Breast epithelium (tissue), 4 donors: ENCODE results near the gene STEAP2. TPM values are rescaled to one million over a fixed set of nuclear protein-coding genes. Genes with fewer than 3 reads are reported as not detected.
A peak's percentile ranks its signal among the peaks of the same experiment; 100 is the strongest.
"Not testable (repeated sequence)": the region's sequence is repeated elsewhere in the genome, so short reads cannot be mapped to it uniquely, and the experiment has no call there.

Experiments used
- DNase-seq, 2 donors: peaks; one replicate each; pipeline ENCODE4 v3.0.0-alpha.2; 2019; ENCODE audit warnings: low spot score in 2 of 2
- H3K27ac ChIP-seq, 2 donors: fragments of 200-600 bp; sonication (generic) in 1 of 2; one replicate each; pipeline ENCODE4 v1.5.1; 2016 to 2019; ENCODE audit warnings: mild to moderate bottlenecking in 1 of 2
- H3K27me3 ChIP-seq, 2 donors: fragments of 200-600 bp; sonication (generic) in 1 of 2; one replicate each; pipeline versions ENCODE4 v1.5.1 to v1.6.0; 2017 to 2019; ENCODE audit warnings: control low read depth in 1 of 2, mild to moderate bottlenecking in 1 of 2
- H3K36me3 ChIP-seq: fragments of 200-600 bp; one replicate; pipeline ENCODE4 v1.5.1; 2019
- H3K4me1 ChIP-seq, 2 donors: fragments of 200-600 bp; sonication (generic); one replicate each; pipeline ENCODE4 v1.5.1; 2016 to 2019; ENCODE audit warnings: control low read depth in 1 of 2
- H3K4me3 ChIP-seq, 3 donors: fragments of 200-600 bp; sonication (generic); 1 replicate in 2 of 3; 2 replicates in 1 of 3; pipeline ENCODE4 v1.5.1; 2016 to 2019; ENCODE audit warnings: mild to moderate bottlenecking in 3 of 3, moderate library complexity in 2 of 3
- H3K9me3 ChIP-seq, 2 donors: fragments of 200-600 bp; sonication (generic) in 1 of 2; one replicate each; pipeline ENCODE4 v1.5.1; 2016 to 2019; ENCODE audit warnings: control low read depth in 1 of 2
- POLR2A ChIP-seq: fragments of 450-650 bp; IDR thresholded peaks from one replicate; pipeline ENCODE4 v1.6.1; 2016; ENCODE audit warnings: antibody characterized with exemption, mild to moderate bottlenecking, moderate library complexity
- POLR2AphosphoS5 ChIP-seq, 3 donors: sonication (generic); formaldehyde crosslinking; IDR thresholded peaks; one replicate each; pipeline ENCODE4 v1.6.1; 2017; ENCODE audit warnings: antibody characterized with exemption in 3 of 3
- intact Hi-C: fragments of 100-400 bp; cut with DNase I; formaldehyde crosslinking; loops from one replicate; pipeline ENCODE4 v1.15.1; 2023; ENCODE audit warnings: low total_unique reads
- total RNA-seq, 3 donors: library from RNA; depleted of rRNA; stranded (reverse); fragments of >200 nt; gene quantifications; one replicate each; pipeline ENCODE4 v1.1.0, GENCODE V29; 2016
- TF ChIP-seq, protein P1 (sequence below), 3 donors: fragments of 450-650 bp; IDR thresholded peaks; one replicate each; pipeline ENCODE4 v1.5.1; 2016 to 2017; ENCODE audit warnings: antibody characterized with exemption in 3 of 3, mild to moderate bottlenecking in 3 of 3, moderate library complexity in 3 of 3

The STEAP2 gene
- total RNA-seq, 3 donors from 2014 or later, result 14.4 to 81.9 (median 22.1) TPM

GRCh38 chr7:90250601-90251303 is 39.2 kb downstream of the STEAP2 start:
- intact Hi-C loops, result no loop called here
- H3K4me3 ChIP-seq, result no peak overlapping the region
- H3K27me3 ChIP-seq, result no peaks in the 10 kb centered on the region
- H3K9me3 ChIP-seq, result no peaks in the 10 kb centered on the region
- no peaks in the 10 kb centered on the region for H3K36me3 ChIP-seq
- H3K27ac ChIP-seq, result peak overlapping the region; percentile 52 to 78
- DNase-seq, result no peak
- TF ChIP-seq, protein P1, sequence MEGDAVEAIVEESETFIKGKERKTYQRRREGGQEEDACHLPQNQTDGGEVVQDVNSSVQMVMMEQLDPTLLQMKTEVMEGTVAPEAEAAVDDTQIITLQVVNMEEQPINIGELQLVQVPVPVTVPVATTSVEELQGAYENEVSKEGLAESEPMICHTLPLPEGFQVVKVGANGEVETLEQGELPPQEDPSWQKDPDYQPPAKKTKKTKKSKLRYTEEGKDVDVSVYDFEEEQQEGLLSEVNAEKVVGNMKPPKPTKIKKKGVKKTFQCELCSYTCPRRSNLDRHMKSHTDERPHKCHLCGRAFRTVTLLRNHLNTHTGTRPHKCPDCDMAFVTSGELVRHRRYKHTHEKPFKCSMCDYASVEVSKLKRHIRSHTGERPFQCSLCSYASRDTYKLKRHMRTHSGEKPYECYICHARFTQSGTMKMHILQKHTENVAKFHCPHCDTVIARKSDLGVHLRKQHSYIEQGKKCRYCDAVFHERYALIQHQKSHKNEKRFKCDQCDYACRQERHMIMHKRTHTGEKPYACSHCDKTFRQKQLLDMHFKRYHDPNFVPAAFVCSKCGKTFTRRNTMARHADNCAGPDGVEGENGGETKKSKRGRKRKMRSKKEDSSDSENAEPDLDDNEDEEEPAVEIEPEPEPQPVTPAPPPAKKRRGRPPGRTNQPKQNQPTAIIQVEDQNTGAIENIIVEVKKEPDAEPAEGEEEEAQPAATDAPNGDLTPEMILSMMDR (IDR thresholded peaks at IDR 0.05), result no peak
- TF ChIP-seq POLR2A (no peak), POLR2AphosphoS5 (IDR thresholded peaks at IDR 0.05) (no peak)
- H3K4me1 ChIP-seq, result no peaks in the 10 kb centered on the region

DNA sequence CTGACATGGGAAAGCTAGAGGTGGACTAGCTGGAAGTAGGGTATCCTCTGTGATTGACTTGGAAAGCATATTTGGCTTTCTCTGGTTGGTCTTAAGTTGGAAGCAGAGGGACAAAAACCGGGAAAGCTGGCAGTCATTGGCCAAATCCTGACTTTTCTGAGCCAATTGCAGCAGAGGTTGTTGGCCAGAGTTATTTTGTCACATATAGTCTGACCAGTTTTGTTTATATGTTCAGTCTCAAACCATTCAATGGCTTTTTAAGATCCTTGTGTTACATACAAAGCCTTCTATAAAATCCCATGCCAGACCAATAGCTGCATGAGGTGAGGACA is 39.7 kb downstream of the STEAP2 start:
- TF ChIP-seq POLR2A, result no peak
- no peak for TF ChIP-seq POLR2AphosphoS5 (IDR thresholded peaks at IDR 0.05)
- TF ChIP-seq, protein P1 (IDR thresholded peaks at IDR 0.05), result no peak
- Histone ChIP-seq H3K36me3 (no peaks in the 10 kb centered on the region), H3K27ac (peak overlapping the region; percentile 52 to 78), H3K27me3 (no peaks in the 10 kb centered on the region), H3K9me3 (no peaks in the 10 kb centered on the region), H3K4me3 (no peak overlapping the region), H3K4me1 (no peaks in the 10 kb centered on the region)
- DNase-seq, result no peak
- intact Hi-C loops, result no loop called here

DNA sequence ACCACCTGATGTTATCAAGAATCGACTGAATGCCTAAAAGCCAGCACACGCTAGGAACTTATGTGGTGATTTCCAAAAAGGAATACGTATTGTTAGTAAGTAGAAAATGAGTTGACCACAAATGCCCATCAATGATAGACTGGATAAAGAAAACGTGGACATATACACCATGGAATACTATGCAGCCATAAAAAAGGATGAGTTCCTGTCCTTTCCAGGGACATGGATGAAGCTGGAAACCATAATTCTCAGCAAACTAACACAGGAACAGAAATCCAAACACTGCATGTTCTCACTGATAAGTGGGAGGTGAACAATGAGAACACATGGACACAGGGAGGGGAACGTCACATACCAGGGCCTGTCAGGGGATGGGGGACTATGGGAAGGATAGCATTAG is 44.5 kb downstream of the STEAP2 start:
- DNase-seq, H3K4me3 ChIP-seq, H3K27me3 ChIP-seq, H3K9me3 ChIP-seq, H3K36me3 ChIP-seq, intact Hi-C loops, H3K4me1 ChIP-seq: not testable (repeated sequence)
- H3K27ac ChIP-seq, result peak overlapping the region in 1 of 2 donors; percentile 34

- Histone ChIP-seq H3K9me3 (no peaks in the 10 kb centered on the region), H3K4me1 (no peaks in the 10 kb centered on the region), H3K36me3 (no peaks in the 10 kb centered on the region), H3K27me3 (no peaks in the 10 kb centered on the region), H3K27ac (peak overlapping the region in 1 of 2 donors; percentile 14), H3K4me3 (no peak overlapping the region)
- TF ChIP-seq POLR2AphosphoS5 (IDR thresholded peaks at IDR 0.05) (no peak), POLR2A (no peak)
- TF ChIP-seq, protein P1 (IDR thresholded peaks at IDR 0.05), result no peak
- intact Hi-C loops, result no loop called here
- no peak for DNase-seq
Measured at GRCh38 chr7:90256778-90257177, 45.2 kb downstream of the STEAP2 start.

DNA sequence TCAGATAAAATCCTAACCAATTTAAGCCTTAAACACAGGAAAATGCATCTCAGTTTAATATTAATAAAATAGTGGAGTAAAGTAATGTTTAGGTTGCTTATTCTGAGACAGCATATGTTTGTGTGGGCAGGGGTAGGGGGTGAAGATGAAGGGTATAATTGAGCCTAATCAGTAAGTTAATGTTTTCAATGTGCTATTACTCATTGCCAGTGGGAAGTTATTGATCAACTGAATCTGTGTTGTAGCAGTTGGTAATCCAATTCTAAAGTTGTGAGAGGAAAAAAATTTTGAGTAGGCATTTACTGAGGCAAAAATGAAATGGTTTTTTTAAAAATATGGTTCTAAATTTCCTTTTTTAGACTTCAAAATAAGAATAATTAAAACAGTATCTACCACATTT is 49.9 kb downstream of the STEAP2 start:
- Histone ChIP-seq H3K9me3 (no peaks in the 10 kb centered on the region), H3K27me3 (no peaks in the 10 kb centered on the region), H3K4me3 (no peak overlapping the region), H3K36me3 (no peaks in the 10 kb centered on the region), H3K27ac (no peak overlapping the region), H3K4me1 (no peaks in the 10 kb centered on the region)
- intact Hi-C loops, result no loop called here
- no peak for DNase-seq
- TF ChIP-seq POLR2AphosphoS5 (IDR thresholded peaks at IDR 0.05), result no peak
- TF ChIP-seq, protein P1 (IDR thresholded peaks at IDR 0.05), result no peak
- TF ChIP-seq POLR2A, result no peak
